ENCODE measurements around the gene VAV3. TPM values are rescaled to one million over a fixed set of nuclear protein-coding genes. Genes with fewer than 3 reads are reported as not detected.

Gene VAV3
- total RNA-seq, 2 experiments from 2014 or later, result 5.5 to 5.6 TPM

GRCh38 chr1:107526524-107527198 is 438.3 kb downstream of the VAV3 start:
- H3K9me3 ChIP-seq (ENCODE audit: control insufficient read depth in 1 of 2, insufficient read depth in 1 of 2, low read length in 2 of 2), result no peaks in the 10 kb centered on the region
- Mint-ChIP-seq H3K9me3 (no peaks in the 10 kb centered on the region), H3K27me3 (peaks cover 11% of the 10 kb centered on the region), H3K4me1 (ENCODE audit: low read depth) (no peaks in the 10 kb centered on the region), H3K4me3 (no peak overlapping the region), H3K36me3 (ENCODE audit: low read depth) (no peaks in the 10 kb centered on the region), H3K27ac (no peak overlapping the region)
- H3K4me3 ChIP-seq (ENCODE audit: low read length), result no peak overlapping the region
- intact Hi-C loops (cut with DNase I, micrococcal nuclease), result no loop called here
- no peak for ATAC-seq (ENCODE audit: poor library complexity)
- CTCF ChIA-PET, result no interaction called here
- no peaks in the 10 kb centered on the region for H3K27me3 ChIP-seq (ENCODE audit: control insufficient read depth in 1 of 2, insufficient read depth in 2 of 2, low read length in 2 of 2)
- no peaks in the 10 kb centered on the region for H3K4me1 ChIP-seq (ENCODE audit: insufficient read depth, low read length)
- DNase-seq, result no peak
- no peaks in the 10 kb centered on the region for H3K36me3 ChIP-seq (ENCODE audit: insufficient read depth, low read length)
- no peak overlapping the region for H3K27ac ChIP-seq (ENCODE audit: low read depth in 1 of 2, low read length in 2 of 2)
- POLR2A ChIA-PET, result no interaction called here
- no peak for TF ChIP-seq CTCF (IDR thresholded peaks at IDR 0.05)

DNA sequence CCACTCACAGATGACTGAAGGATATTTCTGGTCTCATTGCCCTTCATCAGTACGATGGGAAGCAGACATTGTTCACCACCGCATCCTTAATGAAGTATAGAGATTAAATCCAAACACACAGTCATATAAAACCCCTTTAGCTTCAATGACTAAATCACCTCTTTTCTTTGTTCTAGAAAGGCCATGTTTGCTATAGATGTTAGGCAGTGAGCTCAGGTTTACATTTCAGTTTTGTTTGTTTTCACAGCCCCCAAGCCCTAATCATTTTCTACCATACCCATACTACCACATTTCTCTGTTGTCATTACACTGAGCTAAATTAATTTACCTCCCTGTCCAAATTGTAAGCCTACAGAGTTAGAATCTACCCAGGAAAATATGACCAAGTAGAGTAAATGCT is 439.0 kb downstream of the VAV3 start:
- TF ChIP-seq CTCF (IDR thresholded peaks at IDR 0.05), result no peak
- POLR2A ChIA-PET, result no interaction called here
- intact Hi-C loops (cut with DNase I, micrococcal nuclease), result no loop called here
- no peak overlapping the region for H3K27ac ChIP-seq (ENCODE audit: low read depth in 1 of 2, low read length in 2 of 2)
- H3K9me3 Mint-ChIP-seq, result no peaks in the 10 kb centered on the region
- H3K4me3 ChIP-seq (ENCODE audit: low read length), result no peak overlapping the region
- DNase-seq, result no peak
- no peaks in the 10 kb centered on the region for H3K9me3 ChIP-seq (ENCODE audit: control insufficient read depth in 1 of 2, insufficient read depth in 1 of 2, low read length in 2 of 2)
- no peak for ATAC-seq (ENCODE audit: poor library complexity)
- H3K4me3 Mint-ChIP-seq, result no peak overlapping the region
- H3K4me1 ChIP-seq (ENCODE audit: insufficient read depth, low read length), result no peaks in the 10 kb centered on the region
- no peaks in the 10 kb centered on the region for H3K36me3 Mint-ChIP-seq (ENCODE audit: low read depth)
- H3K27ac Mint-ChIP-seq, result no peak overlapping the region
- H3K36me3 ChIP-seq (ENCODE audit: insufficient read depth, low read length), result no peaks in the 10 kb centered on the region
- CTCF ChIA-PET, result no interaction called here
- H3K4me1 Mint-ChIP-seq (ENCODE audit: low read depth), result no peaks in the 10 kb centered on the region
- peaks cover 11% of the 10 kb centered on the region for H3K27me3 Mint-ChIP-seq
- no peaks in the 10 kb centered on the region for H3K27me3 ChIP-seq (ENCODE audit: control insufficient read depth in 1 of 2, insufficient read depth in 2 of 2, low read length in 2 of 2)

- H3K4me1 ChIP-seq (ENCODE audit: insufficient read depth, low read length), result no peaks in the 10 kb centered on the region
- POLR2A ChIA-PET, result no interaction called here
- intact Hi-C loops (cut with DNase I, micrococcal nuclease), result no loop called here
- Mint-ChIP-seq H3K27ac (no peak overlapping the region), H3K27me3 (peaks cover 11% of the 10 kb centered on the region), H3K4me3 (no peak overlapping the region), H3K9me3 (no peaks in the 10 kb centered on the region), H3K4me1 (ENCODE audit: low read depth) (no peaks in the 10 kb centered on the region), H3K36me3 (ENCODE audit: low read depth) (no peaks in the 10 kb centered on the region)
- H3K27me3 ChIP-seq (ENCODE audit: control insufficient read depth in 1 of 2, insufficient read depth in 2 of 2, low read length in 2 of 2), result no peaks in the 10 kb centered on the region
- DNase-seq, result no peak
- no peak overlapping the region for H3K27ac ChIP-seq (ENCODE audit: low read depth in 1 of 2, low read length in 2 of 2)
- no peaks in the 10 kb centered on the region for H3K36me3 ChIP-seq (ENCODE audit: insufficient read depth, low read length)
- no peak for TF ChIP-seq CTCF (IDR thresholded peaks at IDR 0.05)
- no peaks in the 10 kb centered on the region for H3K9me3 ChIP-seq (ENCODE audit: control insufficient read depth in 1 of 2, insufficient read depth in 1 of 2, low read length in 2 of 2)
- ATAC-seq (ENCODE audit: poor library complexity), result no peak
- no peak overlapping the region for H3K4me3 ChIP-seq (ENCODE audit: low read length)
- CTCF ChIA-PET, result no interaction called here
These were observed 439.8 kb downstream of the VAV3 start for GRCh38 chr1:107525145-107525544.

Data from CD4-positive, alpha-beta T cell (primary cell).